Stomach (tissue), 9 donors: Measurements from ENCODE around the gene TMEM38A. TPM values are rescaled to one million over a fixed set of nuclear protein-coding genes. Genes with fewer than 3 reads are reported as not detected.

Source experiments
- DNase-seq, 2 donors: peaks; one replicate each; pipeline versions ENCODE4 v3.0.0 to v3.0.0-alpha.2; 2013 to 2019
- H3K27ac ChIP-seq, 5 donors: fragments of 200-600 bp in 4 of 5; sonication (generic) in 4 of 5; one replicate each; pipeline ENCODE4 v1.5.1; 2013 to 2019; ENCODE audit warnings: mild to moderate bottlenecking in 1 of 5, moderate library complexity in 1 of 5
- H3K27me3 ChIP-seq, 3 donors: fragments of 200-600 bp; sonication (generic); one replicate each; pipeline ENCODE4 v1.5.1; 2017 to 2019; ENCODE audit warnings: mixed run types in 1 of 3
- H3K36me3 ChIP-seq, 4 donors: fragments of 200-600 bp; sonication (generic); 1 replicate in 3 of 4; 2 replicates in 1 of 4; pipeline ENCODE4 v1.5.1; 2016 to 2019
- H3K4me1 ChIP-seq, 4 donors: fragments of 200-600 bp; sonication (generic); one replicate each; pipeline ENCODE4 v1.5.1; 2016 to 2019
- H3K4me3 ChIP-seq, 4 donors: fragments of 200-600 bp; sonication (generic) in 3 of 4; one replicate each; pipeline ENCODE4 v1.5.1; 2016 to 2019; ENCODE audit warnings: mild to moderate bottlenecking in 1 of 4
- H3K9me3 ChIP-seq, 4 donors: fragments of 200-600 bp; sonication (generic); one replicate each; pipeline ENCODE4 v1.5.1; 2016 to 2019
- EP300 ChIP-seq: sonication (generic); formaldehyde crosslinking; IDR thresholded peaks from one replicate; pipeline ENCODE4 v1.6.1; 2017; ENCODE audit warnings: antibody characterized with exemption
- POLR2A ChIP-seq, 4 donors: fragments of 450-650 bp; IDR thresholded peaks; one replicate each; pipeline ENCODE4 v1.6.1; 2016; ENCODE audit warnings: antibody characterized with exemption in 4 of 4, control low read depth in 2 of 4, mild to moderate bottlenecking in 1 of 4, moderate library complexity in 1 of 4
- POLR2AphosphoS5 ChIP-seq, 3 donors: sonication (generic); formaldehyde crosslinking; IDR thresholded peaks; one replicate each; pipeline ENCODE4 v1.6.1; 2016; ENCODE audit warnings: antibody characterized with exemption in 3 of 3
- WGBS, 5 donors: extraction: QIAGEN DNeasy Blood & Tissue Kit in 3 of 5; methylation state at CpG; one replicate each; pipeline versions ENCODE4 v1.1.5 to v1.1.7; 2013 to 2018; 5-methylcytosine and 5-hydroxymethylcytosine counted together
- intact Hi-C: fragments of 100-400 bp; cut with DNase I; formaldehyde crosslinking; loops from one replicate; pipeline ENCODE4 v1.15.1; 2023; ENCODE audit warnings: low total_unique reads
- polyA plus RNA-seq, 3 donors: library from polyadenylated mRNA; stranded (reverse); fragments of 200-250 nt; gene quantifications; one replicate each; pipeline ENCODE4 v1.2.3, GENCODE V29; 2013
- total RNA-seq, 5 donors: library from RNA; depleted of rRNA; stranded (reverse); fragments of >200 nt; gene quantifications; one replicate each; pipeline versions ENCODE4 v1.1.0 to v1.2.3, GENCODE V29; 2014 to 2016
- TF ChIP-seq, protein P1 (sequence below), 7 experiments: fragments of 450-650 bp in 4 of 7; fragments of 200-600 bp in 3 of 7; sonication (generic) in 3 of 7; IDR thresholded peaks; one replicate each; pipeline ENCODE4 v1.5.1; 2016 to 2019; ENCODE audit warnings: antibody characterized with exemption in 7 of 7, control low read depth in 2 of 7, mild to moderate bottlenecking in 1 of 7
- donor health status: healthy with polysubstance abuse.
- donor health status: Bipolar disorder and iron deficiency.
- donor health status: healthy.

Gene TMEM38A
- total and polyA plus RNA-seq, 8 donors = 0.58 to 69.4 (median 8.8) TPM

DNA sequence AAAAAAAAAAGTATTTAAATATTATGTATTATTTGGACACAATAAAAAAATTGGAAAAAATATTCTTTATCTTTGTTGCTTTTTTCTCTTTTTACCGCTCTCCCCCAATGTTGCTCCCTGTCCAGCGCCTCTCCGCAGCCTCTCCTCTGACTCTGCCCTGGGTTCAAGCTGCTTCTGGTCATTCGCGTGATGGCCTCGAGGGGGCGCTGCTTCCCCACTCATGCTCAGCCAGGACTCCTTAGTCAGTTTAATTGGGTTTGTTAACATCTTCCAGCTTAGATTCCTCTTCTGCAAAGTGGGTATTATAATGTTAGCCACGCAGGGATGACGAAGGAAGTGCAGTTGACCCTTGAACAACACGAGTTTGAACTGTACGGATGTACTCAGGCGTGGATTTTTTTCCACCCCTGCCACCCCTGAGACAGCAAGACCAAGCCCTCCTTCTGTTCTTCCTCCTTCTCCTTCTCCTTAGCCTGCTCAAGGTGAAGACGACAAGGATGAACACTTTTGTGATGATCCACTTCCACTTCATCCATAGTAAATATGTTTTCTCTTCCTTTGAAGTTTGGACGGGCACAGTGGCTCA, 53.9 kb downstream of the TMEM38A start:
- Histone ChIP-seq H3K36me3 (no peaks in the 10 kb centered on the region), H3K9me3 (no peaks in the 10 kb centered on the region), H3K27me3 (peaks cover 0 to 10% (median 0%) of the 10 kb centered on the region in 3 donors), H3K4me3 (no peak overlapping the region), H3K4me1 (peaks cover 0 to 19% (median 13%) of the 10 kb centered on the region in 4 donors), H3K27ac (no peak overlapping the region)
- peak; percentile 64 to 72 for DNase-seq
- no peak for TF ChIP-seq POLR2A (IDR thresholded peaks at IDR 0.05)
- TF ChIP-seq, protein P1, sequence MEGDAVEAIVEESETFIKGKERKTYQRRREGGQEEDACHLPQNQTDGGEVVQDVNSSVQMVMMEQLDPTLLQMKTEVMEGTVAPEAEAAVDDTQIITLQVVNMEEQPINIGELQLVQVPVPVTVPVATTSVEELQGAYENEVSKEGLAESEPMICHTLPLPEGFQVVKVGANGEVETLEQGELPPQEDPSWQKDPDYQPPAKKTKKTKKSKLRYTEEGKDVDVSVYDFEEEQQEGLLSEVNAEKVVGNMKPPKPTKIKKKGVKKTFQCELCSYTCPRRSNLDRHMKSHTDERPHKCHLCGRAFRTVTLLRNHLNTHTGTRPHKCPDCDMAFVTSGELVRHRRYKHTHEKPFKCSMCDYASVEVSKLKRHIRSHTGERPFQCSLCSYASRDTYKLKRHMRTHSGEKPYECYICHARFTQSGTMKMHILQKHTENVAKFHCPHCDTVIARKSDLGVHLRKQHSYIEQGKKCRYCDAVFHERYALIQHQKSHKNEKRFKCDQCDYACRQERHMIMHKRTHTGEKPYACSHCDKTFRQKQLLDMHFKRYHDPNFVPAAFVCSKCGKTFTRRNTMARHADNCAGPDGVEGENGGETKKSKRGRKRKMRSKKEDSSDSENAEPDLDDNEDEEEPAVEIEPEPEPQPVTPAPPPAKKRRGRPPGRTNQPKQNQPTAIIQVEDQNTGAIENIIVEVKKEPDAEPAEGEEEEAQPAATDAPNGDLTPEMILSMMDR (IDR thresholded peaks at IDR 0.05) = peak in 5 of 7 experiments; percentile 75 to 85 (median 78)
- WGBS, 5 donors = 15 to 23% (median 19%) methylated on average over 14 of the region's 14 CpGs
- intact Hi-C loops = no loop called here

DNA sequence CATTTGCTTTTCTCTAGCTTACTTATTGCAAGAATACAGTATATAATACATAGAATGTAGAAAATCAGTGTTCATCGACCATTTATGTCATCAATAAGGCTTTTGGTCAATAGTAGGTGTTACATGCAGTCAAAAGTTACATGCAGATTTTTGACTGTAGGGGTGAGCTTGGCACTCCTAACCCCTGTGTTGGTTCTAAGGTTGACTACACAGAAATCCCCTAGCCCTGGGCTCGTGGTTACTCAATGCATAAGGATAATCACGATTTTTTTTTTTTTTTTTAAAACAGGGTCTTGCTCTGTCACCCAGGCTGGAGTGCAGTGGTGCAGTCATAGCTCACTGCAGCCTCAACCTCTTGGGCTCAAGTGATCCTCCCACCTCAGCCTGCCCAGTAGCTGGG, 54.7 kb downstream of the TMEM38A start:
- H3K4me3 ChIP-seq = no peak overlapping the region
- no peak overlapping the region for H3K27ac ChIP-seq
- H3K9me3 ChIP-seq = no peaks in the 10 kb centered on the region
- TF ChIP-seq EP300 (no peak), POLR2AphosphoS5 (IDR thresholded peaks at IDR 0.05) (no peak), POLR2A (IDR thresholded peaks at IDR 0.05) (no peak)
- TF ChIP-seq, protein P1 (IDR thresholded peaks at IDR 0.05) = no peak
- DNase-seq = no peak
- H3K4me1 ChIP-seq = peaks cover 0 to 26% (median 15%) of the 10 kb centered on the region in 4 donors
- H3K27me3 ChIP-seq = peaks cover 0 to 10% (median 0%) of the 10 kb centered on the region in 3 donors
- 59 to 73% (median 66%) methylated on average over 3 of the region's 3 CpGs for WGBS, 5 donors
- intact Hi-C loops = no loop called here
- H3K36me3 ChIP-seq = no peaks in the 10 kb centered on the region

DNA sequence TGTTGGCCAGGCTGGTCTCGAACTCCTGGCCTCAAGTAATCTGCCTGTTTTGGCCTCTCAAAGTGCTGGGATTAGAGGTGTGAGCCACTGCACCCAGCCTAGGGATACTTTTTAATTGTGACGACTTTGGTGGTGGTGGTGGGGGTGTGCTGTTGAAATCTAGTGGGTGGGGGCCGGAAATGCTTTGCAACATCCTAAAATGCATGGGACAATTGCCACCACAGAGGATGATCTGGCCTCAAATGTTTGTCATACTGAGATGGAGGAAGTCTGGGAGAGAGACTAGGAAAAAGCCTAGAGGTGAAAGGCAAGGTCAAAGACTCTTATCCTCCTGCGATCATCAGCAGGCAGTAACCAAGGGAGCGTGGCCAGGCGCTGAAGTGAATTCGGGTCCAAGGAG, 60.1 kb downstream of the TMEM38A start:
- H3K27ac ChIP-seq = no peak overlapping the region
- H3K4me3 ChIP-seq = no peak overlapping the region
- DNase-seq = no peak
- H3K36me3 ChIP-seq = peaks cover 0 to 6% (median 0%) of the 10 kb centered on the region in 4 donors
- intact Hi-C loops = no loop called here
- H3K4me1 ChIP-seq = peaks cover 0 to 24% (median 11%) of the 10 kb centered on the region in 4 donors
- H3K9me3 ChIP-seq = no peaks in the 10 kb centered on the region
- WGBS, 5 donors = 58 to 73% (median 67%) methylated on average over 7 of the region's 7 CpGs
- H3K27me3 ChIP-seq = no peaks in the 10 kb centered on the region
- TF ChIP-seq, protein P1 (IDR thresholded peaks at IDR 0.05) = no peak

DNA sequence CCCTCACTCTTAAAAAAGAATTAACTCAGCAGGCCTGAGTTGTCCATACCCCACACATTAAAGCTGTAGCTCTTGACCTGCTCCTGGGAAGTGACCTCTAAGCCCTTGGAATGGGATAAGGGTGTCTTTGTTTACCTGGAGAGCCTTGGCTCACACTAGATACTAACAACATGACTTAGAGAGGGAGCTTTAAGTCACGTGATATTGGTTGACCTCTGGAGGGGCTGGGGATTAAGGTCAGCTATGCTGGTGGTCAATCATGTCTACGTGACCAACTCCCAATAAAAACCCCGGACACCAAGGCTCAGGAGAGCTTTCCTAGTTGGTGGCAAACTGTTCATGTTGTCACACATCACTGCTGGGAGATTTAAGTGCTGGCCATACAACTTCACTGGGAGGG, 61.7 kb downstream of the TMEM38A start:
- TF ChIP-seq POLR2AphosphoS5 (IDR thresholded peaks at IDR 0.05) (no peak), POLR2A (IDR thresholded peaks at IDR 0.05) (no peak), EP300 (no peak)
- TF ChIP-seq, protein P1 (IDR thresholded peaks at IDR 0.05) = no peak
- H3K27me3 ChIP-seq = no peaks in the 10 kb centered on the region
- no peaks in the 10 kb centered on the region for H3K9me3 ChIP-seq
- H3K4me3 ChIP-seq = no peak overlapping the region
- DNase-seq = no peak
- H3K27ac ChIP-seq = no peak overlapping the region
- intact Hi-C loops = no loop called here
- peaks cover 0 to 9% (median 0%) of the 10 kb centered on the region in 4 donors for H3K36me3 ChIP-seq
- WGBS, 5 donors = 65 to 74% (median 68%) methylated on average over 3 of the region's 3 CpGs
- H3K4me1 ChIP-seq = peaks cover 0 to 24% (median 11%) of the 10 kb centered on the region in 4 donors
